Activated CD8-positive, alpha-beta memory T cell treated with anti-CD3 and anti-CD28 coated beads for 48 hours (primary cell): ENCODE data around the gene KLF12.

ENCODE experiments used
- DNase-seq, 3 experiments: peaks; one replicate each; pipeline ENCODE4 v3.0.0-alpha.2; 2020; ENCODE audit warnings: low read depth in 2 of 3, low spot score in 2 of 3

The KLF12 gene

DNA sequence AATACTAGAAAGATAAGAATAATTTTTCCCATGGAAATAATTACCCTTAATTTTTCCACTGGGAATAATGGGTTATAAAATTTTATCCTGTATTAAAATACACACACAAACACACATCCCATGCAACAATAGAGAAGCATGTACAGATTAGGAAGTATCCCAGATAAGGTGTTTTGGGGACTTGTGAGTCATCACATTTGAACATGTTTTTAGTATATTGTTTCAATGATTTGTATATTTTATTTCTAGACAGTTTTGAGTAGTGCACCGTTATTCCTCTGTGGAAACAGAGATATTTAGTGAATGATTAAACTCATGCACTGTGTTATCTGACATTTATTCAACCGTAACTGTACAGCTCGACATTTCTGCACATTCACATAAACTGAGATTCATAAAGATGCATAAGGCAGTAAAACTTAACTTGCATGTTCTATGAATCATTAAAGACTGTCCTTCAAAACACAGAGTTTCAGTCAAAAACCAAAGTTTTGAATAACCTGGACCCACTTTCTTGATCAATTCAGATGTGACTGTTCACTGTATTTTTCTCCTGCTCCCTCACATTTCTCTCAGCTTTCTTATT is 30.1 kb downstream of the KLF12 start:
- no peak for DNase-seq

DNA sequence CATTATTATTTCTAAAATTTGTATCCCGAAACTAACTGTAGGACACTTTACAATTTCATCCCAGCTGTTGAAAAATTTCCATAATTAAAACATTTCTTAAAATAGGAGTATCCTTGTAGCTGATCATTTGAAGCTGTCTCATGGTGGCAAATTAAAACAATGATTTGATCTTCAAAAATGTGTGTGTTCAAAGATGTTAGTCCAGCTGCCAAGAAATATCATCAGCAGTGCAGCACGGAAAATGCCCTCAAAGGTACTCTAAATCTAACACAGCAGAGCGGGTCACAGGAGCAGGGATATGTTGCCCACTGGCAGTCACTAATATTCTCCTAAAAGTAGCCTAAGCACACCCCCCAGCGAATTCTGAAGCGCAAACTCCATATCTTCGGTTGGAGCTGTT is 31.0 kb downstream of the KLF12 start:
- DNase-seq: no peak

DNA sequence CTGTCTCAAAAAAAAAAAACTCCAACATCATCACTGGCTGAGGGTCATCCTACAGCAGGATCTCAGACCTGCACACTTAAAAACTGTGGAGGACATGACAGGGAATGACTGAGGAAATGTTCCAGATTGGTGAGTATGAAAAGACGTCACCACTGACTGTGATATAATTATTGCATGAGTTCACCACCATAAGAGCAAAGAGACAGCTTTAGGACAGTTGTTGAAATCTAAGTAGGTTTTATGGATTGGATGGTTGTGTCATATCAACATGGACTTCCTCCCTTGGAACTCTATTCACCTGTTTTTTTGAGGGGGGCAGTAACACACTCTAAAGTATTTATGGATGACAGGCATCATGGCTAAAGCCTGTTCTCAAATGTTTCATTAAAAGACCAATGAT is 31.5 kb downstream of the KLF12 start:
- DNase-seq: no peak

DNA sequence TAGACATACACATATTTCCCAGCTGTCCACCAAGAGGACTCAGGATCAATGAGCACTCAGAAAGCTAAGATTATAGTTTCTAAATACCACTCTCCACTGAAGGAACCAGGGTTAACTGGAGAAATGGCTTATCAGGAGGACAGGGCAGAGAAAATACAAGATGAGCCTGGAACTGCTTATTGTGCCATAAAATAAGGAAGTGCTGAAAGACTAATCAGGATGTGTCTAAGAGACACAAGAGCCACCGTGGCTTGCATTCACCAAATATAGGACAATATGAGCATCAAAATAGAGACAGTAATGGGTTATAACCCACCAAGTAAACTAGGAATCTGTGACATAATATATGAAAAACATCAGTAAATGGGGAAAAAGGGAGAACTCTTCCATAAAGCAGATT is 32.8 kb downstream of the KLF12 start:
- no peak for DNase-seq

DNA sequence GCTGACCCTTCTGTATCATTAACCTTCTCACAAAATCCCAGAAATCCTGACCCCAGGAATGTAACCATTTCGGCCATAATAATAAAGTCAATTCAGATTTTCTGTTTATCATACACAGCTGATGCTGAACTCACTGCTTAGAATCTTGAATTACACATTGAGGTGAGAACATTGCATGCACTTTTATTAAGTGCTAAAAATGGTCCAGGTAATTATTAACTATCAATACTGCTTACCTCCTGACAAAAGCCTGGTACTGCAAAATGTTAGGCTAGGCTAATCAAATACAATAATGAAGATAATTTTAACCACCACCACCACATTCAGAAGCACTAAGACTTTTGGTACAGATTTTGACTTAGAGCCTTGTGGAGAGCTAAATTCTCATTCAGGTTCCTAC is 36.1 kb downstream of the KLF12 start:
- no peak for DNase-seq

DNA sequence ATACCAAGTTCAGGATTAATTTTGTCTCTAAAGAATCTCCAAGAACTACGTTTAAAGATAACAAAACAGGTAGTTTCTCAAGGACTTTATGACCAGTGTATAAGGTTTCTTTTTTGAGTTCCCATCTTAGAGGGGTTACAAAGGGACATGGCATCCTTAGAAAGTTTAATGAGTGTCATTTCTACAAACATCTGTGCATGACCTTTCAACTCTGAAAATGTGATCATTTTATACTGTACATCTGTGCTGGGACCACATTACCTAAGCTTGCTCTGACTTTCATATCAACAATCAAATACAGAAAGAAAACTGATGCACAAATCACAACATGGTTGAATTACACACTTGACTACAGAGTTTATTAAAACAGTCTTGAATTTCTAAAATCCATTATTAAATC is 37.1 kb downstream of the KLF12 start:
- DNase-seq: no peak

DNA sequence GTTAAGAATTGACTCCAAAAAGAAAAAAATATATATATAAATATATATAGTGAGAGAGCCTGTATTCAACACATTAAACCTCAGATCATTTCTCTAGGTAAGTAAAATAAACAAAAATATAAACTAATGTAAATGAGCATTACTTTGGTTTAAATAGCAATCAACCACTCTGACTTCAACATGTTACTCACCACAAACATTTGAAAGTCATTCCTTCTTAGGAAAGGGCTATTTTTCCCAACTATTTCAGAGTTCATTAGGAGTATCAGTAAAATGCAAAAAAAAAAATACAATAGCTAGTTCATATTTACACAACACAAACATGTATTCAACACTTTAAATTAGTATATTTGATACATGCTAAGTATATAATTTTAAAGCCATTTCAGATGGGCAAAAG is 40.5 kb downstream of the KLF12 start:
- DNase-seq: no peak

DNA sequence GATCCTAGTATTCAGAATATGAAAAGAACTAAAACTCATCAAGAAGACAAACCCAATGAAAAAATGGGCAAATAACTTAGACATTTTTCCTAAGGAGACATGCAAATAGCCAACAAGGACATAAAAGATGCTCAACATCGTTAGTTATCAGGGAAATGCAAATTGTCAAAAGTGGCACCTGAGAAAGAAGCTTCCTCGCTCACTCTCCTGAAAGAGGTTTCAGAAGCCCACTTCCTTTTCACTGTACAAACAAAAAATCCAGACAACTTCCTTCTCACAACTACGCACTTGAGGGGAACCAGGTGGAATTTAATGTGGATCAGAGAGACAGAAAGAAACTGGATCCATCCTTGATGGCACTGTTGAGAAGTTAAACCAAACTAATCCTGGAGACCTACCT is 41.5 kb downstream of the KLF12 start:
- DNase-seq: no peak

DNA sequence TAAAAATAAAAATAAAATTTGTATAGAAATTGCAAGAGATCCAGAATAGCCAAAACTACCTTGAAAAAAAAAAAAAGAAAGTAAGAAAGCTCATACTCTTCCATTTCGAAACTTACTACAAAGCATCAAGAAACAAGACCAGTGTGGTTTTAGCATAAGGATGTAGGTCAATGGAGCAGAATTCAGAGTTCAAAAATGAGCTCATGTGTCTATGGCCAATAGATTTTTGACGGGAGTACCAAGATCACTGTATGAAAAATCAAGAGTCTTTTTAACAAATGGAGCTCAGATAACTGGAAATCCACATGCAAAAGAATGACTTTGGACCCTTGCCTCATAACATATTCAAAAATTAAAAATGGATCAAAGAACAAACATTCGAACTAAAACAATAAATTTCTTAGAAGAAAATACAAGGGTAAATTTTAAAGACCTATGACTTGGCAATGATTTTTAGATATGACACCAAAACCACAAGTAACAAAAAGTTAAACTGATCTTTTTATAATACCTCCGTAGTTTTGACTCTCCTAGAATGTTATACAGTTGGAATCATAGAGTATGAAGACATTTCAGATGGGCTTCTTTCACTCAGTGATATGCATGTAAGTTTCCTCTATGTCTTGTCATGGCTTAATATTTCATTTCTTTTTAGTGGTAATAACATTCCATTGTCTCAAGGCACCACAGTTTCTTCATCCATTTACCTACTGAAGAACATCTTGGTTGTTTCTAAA is 43.2 kb downstream of the KLF12 start:
- DNase-seq: no peak

DNA sequence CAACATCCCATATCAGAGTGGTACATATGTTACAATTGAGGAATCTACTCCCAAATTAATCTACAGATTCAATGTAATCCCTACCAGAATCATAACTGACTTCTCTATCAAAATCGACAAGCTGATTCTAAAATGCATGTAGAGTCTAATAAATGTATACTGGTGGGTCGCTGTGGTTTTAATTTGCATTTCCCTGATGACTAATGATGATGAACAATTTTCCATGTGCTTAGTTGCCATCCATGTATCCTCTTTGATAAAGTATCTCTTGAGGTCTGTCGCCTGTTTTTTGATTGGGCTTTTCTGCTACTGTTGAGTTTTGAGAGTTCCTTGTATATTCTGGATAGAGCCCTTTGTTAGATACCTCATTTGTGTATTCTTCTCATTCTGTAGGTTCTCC is 43.8 kb downstream of the KLF12 start:
- no peak for DNase-seq

DNA sequence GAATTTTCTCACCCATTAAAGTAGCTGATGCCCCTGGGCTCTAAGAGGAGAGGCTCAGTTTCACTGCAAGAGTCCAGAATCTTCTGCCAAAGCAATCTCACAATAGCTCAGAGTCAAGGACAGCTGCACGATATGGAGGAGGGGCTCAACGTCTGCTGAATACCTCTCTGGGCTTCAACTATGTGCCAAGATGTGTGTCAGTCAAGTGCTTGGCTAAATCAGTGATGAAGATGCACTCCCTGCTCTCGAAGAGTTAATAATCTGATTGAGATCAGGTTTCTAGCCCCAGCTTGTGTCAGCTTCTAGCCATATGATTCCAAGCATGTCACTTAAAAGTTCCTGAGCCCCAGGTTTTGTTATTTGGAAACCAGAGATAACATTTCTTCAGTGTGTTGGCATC is 46.8 kb downstream of the KLF12 start:
- no peak for DNase-seq
